Fibroblast of lung (primary cell): ENCODE results near the gene OLFM3.

Source experiments
- EZH2 ChIP-seq: IDR thresholded peaks from 2 replicates; pipeline ENCODE4 v1.5.1; 2012; ENCODE audit warnings: low read length, control low read depth, mild to moderate bottlenecking; ENCODE audit errors: missing control alignments
- TF ChIP-seq, protein P1 (sequence below), 2 donors: IDR thresholded peaks in 1 of 2; conservative IDR thresholded peaks in 1 of 2; 1 replicate in 1 of 2; 2 replicates in 1 of 2; pipeline ENCODE4 v1.5.1; 2011 to 2012; ENCODE audit warnings: low read length in 2 of 2, control low read depth in 1 of 2, inconsistent platforms in 1 of 2, low read depth in 1 of 2, mild to moderate bottlenecking in 1 of 2

DNA sequence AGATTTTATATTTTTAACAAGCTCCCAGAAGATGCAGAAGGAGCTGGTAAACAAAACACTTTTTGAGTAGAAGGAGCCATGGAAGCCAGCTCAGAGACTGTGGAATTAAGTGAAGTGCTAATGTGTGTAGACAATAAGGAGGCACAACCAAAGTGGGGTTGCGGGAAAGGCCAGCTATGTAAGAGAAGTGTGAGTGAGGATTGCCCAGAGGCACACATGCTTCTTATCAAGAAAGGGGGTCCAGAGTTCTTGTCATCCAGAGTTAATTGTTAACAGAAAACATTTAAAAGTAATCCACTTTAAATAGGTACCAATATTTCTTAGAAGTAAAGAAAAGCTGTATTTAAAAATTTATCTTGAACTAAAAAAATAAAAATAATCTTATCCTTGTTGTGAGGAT, 136.8 kb downstream of the OLFM3 start:
- TF ChIP-seq, protein P1, sequence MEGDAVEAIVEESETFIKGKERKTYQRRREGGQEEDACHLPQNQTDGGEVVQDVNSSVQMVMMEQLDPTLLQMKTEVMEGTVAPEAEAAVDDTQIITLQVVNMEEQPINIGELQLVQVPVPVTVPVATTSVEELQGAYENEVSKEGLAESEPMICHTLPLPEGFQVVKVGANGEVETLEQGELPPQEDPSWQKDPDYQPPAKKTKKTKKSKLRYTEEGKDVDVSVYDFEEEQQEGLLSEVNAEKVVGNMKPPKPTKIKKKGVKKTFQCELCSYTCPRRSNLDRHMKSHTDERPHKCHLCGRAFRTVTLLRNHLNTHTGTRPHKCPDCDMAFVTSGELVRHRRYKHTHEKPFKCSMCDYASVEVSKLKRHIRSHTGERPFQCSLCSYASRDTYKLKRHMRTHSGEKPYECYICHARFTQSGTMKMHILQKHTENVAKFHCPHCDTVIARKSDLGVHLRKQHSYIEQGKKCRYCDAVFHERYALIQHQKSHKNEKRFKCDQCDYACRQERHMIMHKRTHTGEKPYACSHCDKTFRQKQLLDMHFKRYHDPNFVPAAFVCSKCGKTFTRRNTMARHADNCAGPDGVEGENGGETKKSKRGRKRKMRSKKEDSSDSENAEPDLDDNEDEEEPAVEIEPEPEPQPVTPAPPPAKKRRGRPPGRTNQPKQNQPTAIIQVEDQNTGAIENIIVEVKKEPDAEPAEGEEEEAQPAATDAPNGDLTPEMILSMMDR (conservative IDR thresholded peaks at IDR 0.05 in 1 of 2, IDR thresholded peaks at IDR 0.05 in 1 of 2; ENCODE audit: low read depth in 1 of 2, low read length in 2 of 2) = no peak
- no peak for TF ChIP-seq EZH2
